Measurements from ENCODE around the gene OR10A7.

DNA sequence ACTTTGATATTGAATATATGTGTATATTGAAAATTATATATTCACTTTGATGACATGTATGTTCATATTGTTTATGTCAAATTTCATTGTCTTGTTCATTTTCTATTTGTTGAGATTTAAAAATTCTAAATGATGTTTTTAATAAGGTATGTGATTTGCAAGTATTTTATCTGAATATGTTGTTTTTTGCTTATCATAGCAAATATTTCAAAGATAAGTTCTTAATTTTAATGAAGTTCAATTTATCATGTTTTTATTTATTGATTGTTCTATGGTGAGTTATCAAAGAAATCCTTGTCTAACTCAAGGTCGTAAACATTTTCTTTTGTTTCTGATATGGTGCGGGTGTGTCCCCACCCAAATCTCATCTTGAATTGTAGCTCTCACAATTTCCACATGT lies 49.4 kb upstream of the OR10A7 start:
- TF ChIP-seq, protein P1, sequence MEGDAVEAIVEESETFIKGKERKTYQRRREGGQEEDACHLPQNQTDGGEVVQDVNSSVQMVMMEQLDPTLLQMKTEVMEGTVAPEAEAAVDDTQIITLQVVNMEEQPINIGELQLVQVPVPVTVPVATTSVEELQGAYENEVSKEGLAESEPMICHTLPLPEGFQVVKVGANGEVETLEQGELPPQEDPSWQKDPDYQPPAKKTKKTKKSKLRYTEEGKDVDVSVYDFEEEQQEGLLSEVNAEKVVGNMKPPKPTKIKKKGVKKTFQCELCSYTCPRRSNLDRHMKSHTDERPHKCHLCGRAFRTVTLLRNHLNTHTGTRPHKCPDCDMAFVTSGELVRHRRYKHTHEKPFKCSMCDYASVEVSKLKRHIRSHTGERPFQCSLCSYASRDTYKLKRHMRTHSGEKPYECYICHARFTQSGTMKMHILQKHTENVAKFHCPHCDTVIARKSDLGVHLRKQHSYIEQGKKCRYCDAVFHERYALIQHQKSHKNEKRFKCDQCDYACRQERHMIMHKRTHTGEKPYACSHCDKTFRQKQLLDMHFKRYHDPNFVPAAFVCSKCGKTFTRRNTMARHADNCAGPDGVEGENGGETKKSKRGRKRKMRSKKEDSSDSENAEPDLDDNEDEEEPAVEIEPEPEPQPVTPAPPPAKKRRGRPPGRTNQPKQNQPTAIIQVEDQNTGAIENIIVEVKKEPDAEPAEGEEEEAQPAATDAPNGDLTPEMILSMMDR (IDR thresholded peaks at IDR 0.05): no peak
- TF ChIP-seq EP300 (IDR thresholded peaks at IDR 0.05; ENCODE audit: low read depth) (no peak), POLR2A (IDR thresholded peaks at IDR 0.05) (no peak), POLR2AphosphoS5 (IDR thresholded peaks at IDR 0.05) (no peak)

Data from transverse colon (tissue), 4 donors.